Fibroblast of skin of back (primary cell): ENCODE results near the gene MTHFD1L. TPM values are rescaled to one million over a fixed set of nuclear protein-coding genes. Genes with fewer than 3 reads are reported as not detected.
"Not testable (repeated sequence)": the region's sequence is repeated elsewhere in the genome, so short reads cannot be mapped to it uniquely, and the experiment has no call there.

Experiments used
- DNase-seq: peaks from one replicate; pipeline ENCODE4 v3.0.0-alpha.2; 2013
- polyA plus RNA-seq, 2 experiments: library from polyadenylated mRNA; unstranded; fragments of 120-200 nt; gene quantifications; one replicate each; pipeline ENCODE4 v1.2.1, GENCODE V29; 2013; ENCODE audit not compliant: insufficient read length in 2 of 2

The MTHFD1L gene
- polyA plus RNA-seq (2013, experiment 1 of 2; ENCODE audit: insufficient read length), result 109 TPM
- polyA plus RNA-seq (2013, experiment 2 of 2; ENCODE audit: insufficient read length), result 96.3 TPM

- DNase-seq, result peak; percentile 91
These were observed at the start of gene MTHFD1L for GRCh38 chr6:150865406-150866146. MTHFD1L (plus strand) TSS chr6:150865702; CDS start chr6:150865823, 121 bp downstream.

- DNase-seq, result not testable (repeated sequence)
These were observed 48.9 kb upstream of the MTHFD1L start for GRCh38 chr6:150816554-150816953.

GRCh38 chr6:150822932-150823331 is 42.6 kb upstream of the MTHFD1L start:
- DNase-seq, result no peak

GRCh38 chr6:150826788-150827187 is 38.7 kb upstream of the MTHFD1L start:
- no peak for DNase-seq

GRCh38 chr6:150828107-150828506 is 37.4 kb upstream of the MTHFD1L start:
- DNase-seq, result not testable (repeated sequence)

GRCh38 chr6:150830439-150831165 is 34.9 kb upstream of the MTHFD1L start:
- peak; percentile 74 for DNase-seq

GRCh38 chr6:150831577-150831976 is 33.9 kb upstream of the MTHFD1L start:
- no peak for DNase-seq

- DNase-seq, result no peak
These were observed 29.9 kb upstream of the MTHFD1L start for GRCh38 chr6:150835620-150836019.

- DNase-seq, result no peak
These were observed 25.3 kb upstream of the MTHFD1L start for GRCh38 chr6:150840185-150840584.

GRCh38 chr6:150841189-150841588 is 24.3 kb upstream of the MTHFD1L start:
- DNase-seq, result no peak

GRCh38 chr6:150841697-150842096 is 23.8 kb upstream of the MTHFD1L start:
- peak; percentile 11 for DNase-seq

- no peak for DNase-seq
These were observed 21.1 kb upstream of the MTHFD1L start for GRCh38 chr6:150844371-150844770.

GRCh38 chr6:150846641-150847040 is 18.9 kb upstream of the MTHFD1L start:
- DNase-seq, result no peak

- no peak for DNase-seq
These were observed 17.1 kb upstream of the MTHFD1L start for GRCh38 chr6:150848400-150848799.

GRCh38 chr6:150854392-150854791 is 11.1 kb upstream of the MTHFD1L start:
- DNase-seq, result not testable (repeated sequence)

- DNase-seq, result not testable (repeated sequence)
These were observed 10.3 kb upstream of the MTHFD1L start for GRCh38 chr6:150855171-150855570.

GRCh38 chr6:150857062-150857944 is 8.2 kb upstream of the MTHFD1L start:
- peak; percentile 96 for DNase-seq

- DNase-seq, result no peak
These were observed 7.6 kb upstream of the MTHFD1L start for GRCh38 chr6:150857945-150858308.

- not testable (repeated sequence) for DNase-seq
These were observed 3.9 kb upstream of the MTHFD1L start for GRCh38 chr6:150861448-150862168.

GRCh38 chr6:150863213-150863928 is 2.1 kb upstream of the MTHFD1L start:
- no peak for DNase-seq

GRCh38 chr6:150865043-150865405 is 478 bp upstream of the MTHFD1L start:
- peak; percentile 11 for DNase-seq
